Measurements from ENCODE around the gene PRRT4.

DNA sequence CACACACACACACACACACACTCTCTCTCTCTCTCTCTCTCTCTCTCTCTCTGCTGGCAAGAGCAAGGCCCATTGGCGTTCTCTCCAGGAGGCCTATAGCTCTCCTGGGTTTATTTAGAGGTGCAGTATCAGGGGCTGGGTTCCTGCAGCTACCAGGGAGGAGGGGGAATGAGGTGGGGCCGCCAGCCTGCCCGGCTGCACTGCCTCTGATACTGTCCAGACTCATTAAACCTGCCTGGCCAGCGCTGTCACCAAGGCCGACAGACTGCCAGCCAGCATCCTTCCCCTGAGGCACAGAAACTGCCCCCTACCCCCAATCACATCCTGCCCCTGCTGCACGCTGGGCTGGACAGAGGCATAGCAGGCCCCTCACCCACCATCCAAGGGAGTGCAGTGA lies 4.3 kb downstream of the PRRT4 start:
- TF ChIP-seq, protein P1, sequence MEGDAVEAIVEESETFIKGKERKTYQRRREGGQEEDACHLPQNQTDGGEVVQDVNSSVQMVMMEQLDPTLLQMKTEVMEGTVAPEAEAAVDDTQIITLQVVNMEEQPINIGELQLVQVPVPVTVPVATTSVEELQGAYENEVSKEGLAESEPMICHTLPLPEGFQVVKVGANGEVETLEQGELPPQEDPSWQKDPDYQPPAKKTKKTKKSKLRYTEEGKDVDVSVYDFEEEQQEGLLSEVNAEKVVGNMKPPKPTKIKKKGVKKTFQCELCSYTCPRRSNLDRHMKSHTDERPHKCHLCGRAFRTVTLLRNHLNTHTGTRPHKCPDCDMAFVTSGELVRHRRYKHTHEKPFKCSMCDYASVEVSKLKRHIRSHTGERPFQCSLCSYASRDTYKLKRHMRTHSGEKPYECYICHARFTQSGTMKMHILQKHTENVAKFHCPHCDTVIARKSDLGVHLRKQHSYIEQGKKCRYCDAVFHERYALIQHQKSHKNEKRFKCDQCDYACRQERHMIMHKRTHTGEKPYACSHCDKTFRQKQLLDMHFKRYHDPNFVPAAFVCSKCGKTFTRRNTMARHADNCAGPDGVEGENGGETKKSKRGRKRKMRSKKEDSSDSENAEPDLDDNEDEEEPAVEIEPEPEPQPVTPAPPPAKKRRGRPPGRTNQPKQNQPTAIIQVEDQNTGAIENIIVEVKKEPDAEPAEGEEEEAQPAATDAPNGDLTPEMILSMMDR (IDR thresholded peaks at IDR 0.05): no peak
- TF ChIP-seq POLR2A (IDR thresholded peaks at IDR 0.05; ENCODE audit: low read depth) (no peak), POLR2AphosphoS5 (IDR thresholded peaks at IDR 0.05) (no peak)
